ENCODE data around the gene NEK7. TPM values are rescaled to one million over a fixed set of nuclear protein-coding genes. Genes with fewer than 3 reads are reported as not detected.

Gene NEK7
- polyA plus RNA-seq, 1 donor (not counting 4 experiments of a cell fraction or from before 2014, with no cell fraction given), result 56.8 TPM

GRCh38 chr1:198295225-198295624 lies 138.4 kb downstream of the NEK7 start:
- Histone ChIP-seq H3K36me3 (ENCODE audit: control insufficient read depth in 2 of 2, extremely low read depth in 1 of 2, insufficient read depth in 2 of 2, low read length in 2 of 2) (peaks cover 0 to 8% of the 10 kb centered on the region in 2 experiments), H3K4me1 (ENCODE audit: control insufficient read depth, extremely low read depth, insufficient read depth, low read length) (no peaks in the 10 kb centered on the region), H3K9me3 (ENCODE audit: control insufficient read depth, low read depth, low read length) (no peaks in the 10 kb centered on the region), H3K4me3 (ENCODE audit: control insufficient read depth in 2 of 3, extremely low read depth in 1 of 3, insufficient read depth in 2 of 3, low read depth in 1 of 3, low read length in 3 of 3) (no peak overlapping the region), H2AFZ (ENCODE audit: control insufficient read depth, low read length) (no peak overlapping the region), H3K79me2 (ENCODE audit: control insufficient read depth, insufficient read depth, low read length) (no peaks in the 10 kb centered on the region), H3K27me3 (ENCODE audit: control insufficient read depth, extremely low read depth, insufficient read depth, low read length) (no peaks in the 10 kb centered on the region), H3K9me1 (ENCODE audit: control insufficient read depth, extremely low read depth, insufficient read depth, low read length) (no peaks in the 10 kb centered on the region), H3K9ac (ENCODE audit: control insufficient read depth, extremely low read depth, insufficient read depth, low read length) (no peak overlapping the region), H3K27ac (ENCODE audit: control insufficient read depth, insufficient read depth, low read length) (no peak overlapping the region), H3K4me2 (ENCODE audit: control insufficient read depth, extremely low read depth, insufficient read depth, low read depth, low read length) (no peak overlapping the region), H4K20me1 (ENCODE audit: control insufficient read depth, extremely low read depth, insufficient read depth, low read length) (no peaks in the 10 kb centered on the region)
- dilution Hi-C loops (cut with MboI; ENCODE audit: extremely low pct_ligation_motif_present, low sequenced_read_pairs), result no loop called here
- DNase-seq (ENCODE audit: low read depth, low spot score) (no peak), FAIRE-seq (no peak)
- TF ChIP-seq EZH2 (IDR thresholded peaks at IDR 0.05; ENCODE audit: low read length), result no peak
- no peak for TF ChIP-seq CTCF (optimal IDR thresholded peaks at IDR 0.05 in 1 of 3, IDR thresholded peaks at IDR 0.05 in 1 of 3, conservative IDR thresholded peaks at IDR 0.05 in 1 of 3; ENCODE audit: extremely low read depth in 1 of 3, insufficient read depth in 2 of 3, low read length in 3 of 3)

DNA sequence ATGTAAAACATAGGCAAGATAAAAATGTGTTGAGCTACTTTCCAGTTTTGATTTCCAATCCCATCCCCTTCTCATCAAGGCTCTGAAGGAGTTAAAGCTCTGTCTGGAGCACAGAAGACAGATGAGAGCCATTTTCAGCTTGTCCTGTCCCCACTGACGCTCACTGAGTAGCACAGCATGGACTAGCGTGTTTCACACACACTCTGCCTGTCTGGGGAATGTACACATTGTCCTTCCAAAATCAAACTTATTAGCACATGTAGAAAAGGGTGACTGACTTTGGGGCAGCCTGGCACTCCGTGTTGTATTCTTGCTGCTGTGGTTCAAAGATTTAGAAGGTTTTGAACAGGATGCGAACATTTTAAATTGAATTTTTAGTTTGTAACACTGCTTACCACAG lies 139.2 kb downstream of the NEK7 start:
- dilution Hi-C loops (cut with MboI; ENCODE audit: extremely low pct_ligation_motif_present, low sequenced_read_pairs), result no loop called here
- no peaks in the 10 kb centered on the region for H3K4me1 ChIP-seq (ENCODE audit: control insufficient read depth, extremely low read depth, insufficient read depth, low read length)
- H3K9me3 ChIP-seq (ENCODE audit: control insufficient read depth, low read depth, low read length), result no peaks in the 10 kb centered on the region
- H3K9ac ChIP-seq (ENCODE audit: control insufficient read depth, extremely low read depth, insufficient read depth, low read length), result no peak overlapping the region
- H3K27ac ChIP-seq (ENCODE audit: control insufficient read depth, insufficient read depth, low read length), result no peak overlapping the region
- H3K36me3 ChIP-seq (ENCODE audit: control insufficient read depth in 2 of 2, extremely low read depth in 1 of 2, insufficient read depth in 2 of 2, low read length in 2 of 2), result peaks cover 0 to 6% of the 10 kb centered on the region in 2 experiments
- no peaks in the 10 kb centered on the region for H3K79me2 ChIP-seq (ENCODE audit: control insufficient read depth, insufficient read depth, low read length)
- TF ChIP-seq CTCF (optimal IDR thresholded peaks at IDR 0.05 in 1 of 3, IDR thresholded peaks at IDR 0.05 in 1 of 3, conservative IDR thresholded peaks at IDR 0.05 in 1 of 3; ENCODE audit: extremely low read depth in 1 of 3, insufficient read depth in 2 of 3, low read length in 3 of 3) (no peak), EZH2 (IDR thresholded peaks at IDR 0.05; ENCODE audit: low read length) (no peak)
- H2AFZ ChIP-seq (ENCODE audit: control insufficient read depth, low read length), result no peak overlapping the region
- H3K9me1 ChIP-seq (ENCODE audit: control insufficient read depth, extremely low read depth, insufficient read depth, low read length), result no peaks in the 10 kb centered on the region
- H4K20me1 ChIP-seq (ENCODE audit: control insufficient read depth, extremely low read depth, insufficient read depth, low read length), result no peaks in the 10 kb centered on the region
- DNase-seq (ENCODE audit: low read depth, low spot score), result no peak
- no peaks in the 10 kb centered on the region for H3K27me3 ChIP-seq (ENCODE audit: control insufficient read depth, extremely low read depth, insufficient read depth, low read length)
- no peak overlapping the region for H3K4me3 ChIP-seq (ENCODE audit: control insufficient read depth in 2 of 3, extremely low read depth in 1 of 3, insufficient read depth in 2 of 3, low read depth in 1 of 3, low read length in 3 of 3)
- peak; percentile 5 for FAIRE-seq
- H3K4me2 ChIP-seq (ENCODE audit: control insufficient read depth, extremely low read depth, insufficient read depth, low read depth, low read length), result no peak overlapping the region

All from keratinocyte (primary cell).